ENCODE results near the gene MAPK10.
A peak's percentile ranks its signal among the peaks of the same experiment; 100 is the strongest.

The MAPK10 gene

DNA sequence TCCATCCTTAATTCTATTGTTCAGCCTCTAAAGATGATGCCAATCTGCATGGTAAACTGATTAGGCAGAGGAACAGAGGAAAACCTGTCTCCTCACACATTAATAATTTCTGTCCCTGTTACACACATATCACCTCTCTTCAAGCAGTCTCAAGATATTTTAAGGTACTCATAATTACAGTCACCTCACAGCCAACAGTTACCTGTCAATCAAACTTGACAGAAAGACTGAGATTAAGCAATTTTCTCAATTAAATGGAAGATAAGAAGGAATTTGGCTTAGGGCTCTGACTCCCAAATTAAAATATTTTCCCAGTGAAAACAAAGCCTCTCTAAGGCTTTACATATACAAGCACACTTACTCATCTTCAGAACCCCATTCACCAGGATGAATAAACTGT, 85.2 kb downstream of the MAPK10 start:
- DNase-seq (ENCODE audit: low spot score): peak; percentile 18

DNA sequence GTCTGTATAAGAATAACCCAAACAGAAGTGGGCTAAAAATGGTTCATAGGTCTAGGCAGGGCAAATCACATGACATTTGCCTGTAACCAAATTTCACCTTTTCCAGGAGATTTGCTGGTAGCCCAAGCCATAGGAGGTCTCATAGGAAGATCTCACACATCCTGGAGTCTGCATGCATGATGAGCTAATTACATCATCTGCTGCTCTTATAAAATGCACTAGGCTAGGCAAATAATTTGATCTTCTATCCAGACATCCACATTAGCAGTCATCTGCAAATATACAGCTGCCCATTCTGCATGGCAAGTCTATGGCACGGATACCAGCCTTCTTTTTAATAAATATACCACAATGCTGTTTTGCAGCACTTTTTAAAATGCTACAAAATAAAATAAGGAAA, 87.2 kb downstream of the MAPK10 start:
- no peak for DNase-seq (ENCODE audit: low spot score)

DNA sequence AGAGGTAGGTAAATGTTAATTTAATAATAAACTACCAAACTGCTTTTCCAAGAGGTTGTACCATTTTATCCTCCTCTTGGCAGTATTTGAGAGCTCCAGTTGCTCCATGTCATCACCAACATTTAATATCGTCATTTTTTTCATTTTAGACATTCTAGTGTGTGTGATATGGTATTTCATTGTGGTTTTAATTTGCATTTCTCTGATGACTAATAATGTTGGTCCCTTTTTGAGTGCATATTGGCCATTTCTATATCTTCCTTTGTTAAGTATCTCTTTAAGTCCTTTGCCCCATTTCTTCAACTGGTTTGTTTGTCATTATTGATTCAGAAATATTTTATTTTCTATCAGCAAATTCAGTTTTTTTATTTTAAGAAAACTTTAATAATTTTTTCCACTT, 88.8 kb downstream of the MAPK10 start:
- DNase-seq (ENCODE audit: low spot score): no peak

DNA sequence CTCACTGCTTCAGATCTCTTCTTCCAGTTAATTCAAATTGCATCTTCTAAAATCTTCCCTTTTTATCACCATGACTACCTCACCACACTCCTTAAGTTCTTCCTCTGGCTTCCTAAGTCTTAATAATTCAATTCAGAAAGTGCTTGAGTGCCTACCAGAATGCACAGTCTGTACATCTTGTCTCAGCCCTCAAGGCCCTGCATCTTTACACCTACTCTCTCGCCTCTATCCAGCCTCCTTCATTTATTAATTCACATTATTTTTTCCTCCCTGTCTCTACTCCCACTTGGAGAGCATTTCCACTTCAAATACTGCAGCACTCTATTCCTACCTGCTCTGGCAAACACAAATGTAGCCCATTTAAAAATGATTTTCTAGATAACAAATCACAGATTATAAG, 90.5 kb downstream of the MAPK10 start:
- DNase-seq (ENCODE audit: low spot score): peak; percentile 30

DNA sequence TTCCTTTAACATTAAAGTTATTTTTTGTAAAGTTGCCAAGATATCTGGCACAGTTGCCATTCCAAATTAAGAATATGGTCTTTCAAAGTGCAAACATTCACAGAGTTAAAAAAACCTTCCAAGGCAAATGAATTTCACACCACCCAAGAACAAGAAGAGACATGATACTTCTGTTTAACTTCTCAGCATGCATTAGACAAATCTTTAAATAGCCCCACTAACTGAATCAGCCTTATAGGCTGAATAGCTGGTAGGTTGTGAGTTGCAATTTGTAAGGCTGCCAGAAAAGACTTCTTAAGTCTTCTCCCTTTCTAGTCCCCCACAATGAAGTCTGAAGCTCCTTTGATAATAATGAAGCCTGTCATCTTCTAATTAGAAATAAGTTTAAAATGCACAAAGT, 95.6 kb downstream of the MAPK10 start:
- no peak for DNase-seq (ENCODE audit: low spot score)

DNA sequence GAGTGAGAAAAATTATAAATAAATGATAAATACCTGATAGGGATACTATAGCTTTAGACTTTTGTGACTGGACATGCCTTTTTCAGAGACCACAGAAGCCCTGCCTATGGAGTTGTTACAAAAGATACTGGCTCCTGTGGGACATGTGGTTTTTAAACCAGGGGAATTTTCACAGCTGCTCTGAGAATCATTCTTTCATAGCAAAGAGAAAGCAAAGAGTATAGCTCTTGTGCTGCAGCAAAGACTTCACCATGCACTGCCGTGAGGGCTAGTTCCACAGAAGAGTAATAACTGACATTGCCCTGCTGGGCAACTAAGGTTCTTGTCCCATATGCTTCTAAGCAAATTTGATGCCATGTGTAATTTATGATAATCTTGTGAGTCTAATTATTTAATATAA, 98.2 kb downstream of the MAPK10 start:
- no peak for DNase-seq (ENCODE audit: low spot score)

DNA sequence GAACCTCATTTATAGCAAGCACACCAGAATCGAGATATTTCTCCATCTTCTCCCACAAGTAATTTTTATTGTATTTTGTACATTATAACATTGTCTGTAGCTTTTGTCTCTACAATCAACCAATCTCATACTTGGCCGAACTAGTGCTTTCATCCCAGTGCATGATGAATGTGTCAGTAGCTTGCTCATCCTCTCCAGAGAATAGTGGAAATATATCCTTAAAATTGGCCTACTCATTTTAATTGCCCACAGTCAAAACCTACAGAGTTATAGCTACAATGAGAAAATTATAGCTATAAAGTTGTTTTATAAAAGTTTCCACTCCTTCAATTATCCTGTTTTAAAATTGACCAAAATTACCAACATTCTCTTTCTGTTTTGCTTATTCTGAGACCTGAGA, 103.8 kb downstream of the MAPK10 start:
- no peak for DNase-seq (ENCODE audit: low spot score)

DNA sequence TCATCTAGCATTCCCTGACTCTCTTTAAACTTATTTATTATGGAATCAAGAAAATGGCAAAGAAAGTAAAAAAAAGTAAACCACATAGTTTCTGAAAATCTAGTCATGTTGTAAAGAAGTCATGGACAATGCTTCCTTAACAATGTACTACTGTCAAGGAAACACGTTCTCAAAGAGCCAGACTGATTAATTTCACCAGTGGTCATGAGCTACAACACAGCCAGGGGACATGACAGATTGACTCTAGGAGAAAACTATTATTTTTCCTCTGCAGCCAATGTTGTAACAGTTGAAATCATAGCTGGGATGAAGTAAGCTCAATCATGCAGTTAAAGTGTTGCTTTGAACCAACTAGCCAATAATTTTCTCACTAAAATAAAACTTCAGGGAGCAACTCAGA, 109.2 kb downstream of the MAPK10 start:
- no peak for DNase-seq (ENCODE audit: low spot score)

DNA sequence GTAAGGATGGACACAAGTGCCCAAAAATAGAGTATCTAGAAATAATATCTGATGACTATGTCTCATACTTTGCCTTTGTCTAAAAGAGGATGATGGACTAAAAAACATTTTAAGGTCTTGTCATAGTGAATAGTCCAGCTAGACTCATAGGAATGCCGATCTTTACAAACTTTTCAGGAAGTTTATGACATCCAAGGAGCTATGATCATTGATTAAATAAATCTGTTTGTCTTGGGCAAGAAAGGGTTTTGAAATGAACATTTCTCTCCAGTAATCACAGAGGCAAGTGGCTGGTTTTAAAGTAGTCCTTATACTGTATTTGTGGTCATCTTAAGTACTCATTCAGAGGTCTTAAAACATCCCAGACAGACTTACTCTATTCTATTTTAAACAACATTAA, 109.8 kb downstream of the MAPK10 start:
- DNase-seq (ENCODE audit: low spot score): no peak

DNA sequence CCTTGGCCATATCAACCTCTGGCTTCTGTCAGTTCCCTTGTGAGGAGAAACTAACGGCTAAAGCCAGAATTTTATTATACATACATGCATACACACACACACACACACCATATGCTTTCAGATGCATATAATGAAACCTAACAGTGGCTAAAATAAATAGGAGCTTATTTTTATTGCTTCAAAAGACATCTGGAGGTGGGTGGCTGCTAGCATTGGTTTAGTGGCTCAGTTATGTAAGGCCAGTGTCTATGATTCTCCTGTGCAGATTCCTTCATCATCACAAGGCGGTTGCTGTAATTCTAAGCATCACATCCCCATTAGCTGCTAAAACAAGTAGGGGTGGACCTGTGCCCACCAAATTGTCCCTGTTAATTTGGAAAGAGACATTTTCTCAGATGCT, 110.8 kb downstream of the MAPK10 start:
- no peak for DNase-seq (ENCODE audit: low spot score)

DNA sequence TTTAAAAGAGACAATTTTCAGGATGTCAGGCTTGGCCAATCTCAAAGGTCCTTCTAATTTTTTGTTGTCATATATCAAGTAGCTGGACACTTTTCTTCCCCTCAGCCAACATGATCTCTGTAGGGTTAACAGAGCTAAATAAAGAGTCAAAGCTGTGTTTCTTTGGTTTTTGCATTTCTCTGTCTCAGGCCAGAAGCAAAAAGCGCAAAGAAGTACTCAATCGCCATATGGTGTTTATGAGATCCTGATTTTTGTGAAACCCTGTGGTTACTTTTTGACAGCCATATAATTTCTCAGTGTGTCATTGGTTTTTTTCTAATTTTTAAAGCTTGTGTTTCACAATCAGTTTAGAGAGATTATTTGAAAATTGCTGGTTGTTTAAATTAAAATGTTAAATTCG, 111.9 kb downstream of the MAPK10 start:
- DNase-seq (ENCODE audit: low spot score): no peak

DNA sequence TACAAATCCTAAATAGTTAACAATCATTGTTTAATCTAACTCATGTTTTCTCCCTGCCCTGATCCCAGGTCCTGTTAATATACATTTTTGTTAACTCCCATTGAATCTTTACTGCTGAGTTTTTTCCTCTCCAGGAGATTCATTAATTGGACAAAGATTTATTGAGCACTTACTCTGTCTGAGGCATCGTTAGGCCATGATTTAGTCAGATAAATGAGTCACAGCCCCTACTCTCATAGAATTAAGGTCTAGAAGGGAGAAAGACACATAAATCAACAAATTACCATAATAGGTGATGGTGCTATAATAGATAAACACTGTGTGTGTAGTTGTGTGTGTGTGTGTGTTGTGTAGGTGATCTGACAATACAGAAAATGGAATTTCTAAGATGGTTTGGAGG, 112.5 kb downstream of the MAPK10 start:
- DNase-seq (ENCODE audit: low spot score): no peak

DNA sequence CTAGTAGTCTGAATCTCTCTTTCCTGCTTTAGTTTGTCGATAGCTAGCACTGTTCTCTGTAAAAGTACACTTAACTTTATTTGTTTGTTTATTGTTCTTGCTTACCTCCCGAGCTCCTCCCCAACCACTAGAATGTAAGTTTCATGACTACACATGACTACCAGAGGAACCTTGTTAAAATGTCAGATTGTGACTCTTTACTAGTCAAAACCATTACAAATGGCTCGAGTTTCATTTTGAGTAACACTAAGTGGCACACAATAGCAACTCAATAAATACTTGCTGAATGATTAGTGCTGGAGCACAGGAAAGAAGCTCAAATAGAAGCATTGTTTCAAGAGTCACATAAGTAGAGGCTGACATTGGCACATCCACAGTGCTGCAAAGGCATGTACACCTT, 116.1 kb downstream of the MAPK10 start:
- DNase-seq (ENCODE audit: low spot score): no peak

DNA sequence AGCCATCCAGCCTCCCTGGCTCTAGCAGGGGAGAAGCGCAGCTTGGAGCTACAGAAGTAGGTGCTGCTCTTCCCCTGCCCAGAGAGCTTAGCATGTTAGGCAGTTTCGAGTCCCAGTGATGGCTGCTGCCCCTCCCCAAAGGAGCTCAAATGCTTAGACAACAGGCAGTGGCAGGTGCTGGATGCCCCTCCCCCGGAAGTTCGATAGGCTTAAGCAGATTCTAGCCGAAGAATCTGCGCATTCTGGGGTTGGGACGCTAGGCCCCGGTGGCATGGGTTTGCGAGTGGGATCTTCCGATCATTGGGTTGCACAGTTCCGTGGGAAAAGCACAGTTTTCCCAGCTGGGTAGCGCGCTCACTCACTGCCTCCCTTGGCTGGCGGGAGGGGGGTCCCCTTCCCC, 117.2 kb downstream of the MAPK10 start:
- no peak for DNase-seq (ENCODE audit: low spot score)

DNA sequence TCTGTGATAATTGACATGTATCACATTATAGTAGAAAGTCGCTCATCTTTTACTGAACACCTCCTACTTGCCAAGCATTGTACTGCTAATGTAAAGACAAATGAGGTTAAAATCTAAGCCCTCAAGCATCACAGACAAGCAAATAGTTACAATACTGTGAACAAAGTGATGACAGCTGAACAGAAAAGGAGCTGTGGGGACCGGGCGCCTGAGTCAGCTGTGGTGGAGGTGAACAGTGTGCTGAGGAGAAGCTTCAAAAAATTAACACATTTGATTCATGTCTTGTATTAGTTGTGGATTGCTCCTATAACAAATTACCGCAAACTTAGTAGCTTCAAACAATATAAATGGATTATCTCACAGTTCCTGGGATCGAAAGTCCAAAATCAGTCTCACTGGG, 124.3 kb downstream of the MAPK10 start:
- peak; percentile 40 for DNase-seq (ENCODE audit: low spot score)

DNA sequence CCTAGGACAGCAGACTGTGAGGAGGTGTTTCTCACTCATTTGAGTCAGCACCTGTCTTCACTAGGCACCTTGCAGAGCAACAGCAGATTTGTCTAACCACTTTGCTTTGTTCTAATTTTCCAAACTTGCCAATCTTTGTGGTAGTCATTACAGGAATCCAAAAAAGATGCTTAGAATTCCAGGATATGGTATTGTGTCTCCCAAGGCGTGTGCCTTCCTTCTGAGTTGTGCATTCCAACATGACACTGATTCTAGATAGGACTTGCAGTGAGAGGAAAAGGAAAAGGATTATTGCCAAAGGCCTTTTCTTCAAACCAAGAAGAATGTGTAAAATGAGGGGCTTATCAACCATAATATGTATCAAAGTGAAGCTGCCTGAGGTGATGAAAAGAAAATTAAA, 126.2 kb downstream of the MAPK10 start:
- no peak for DNase-seq (ENCODE audit: low spot score)

DNA sequence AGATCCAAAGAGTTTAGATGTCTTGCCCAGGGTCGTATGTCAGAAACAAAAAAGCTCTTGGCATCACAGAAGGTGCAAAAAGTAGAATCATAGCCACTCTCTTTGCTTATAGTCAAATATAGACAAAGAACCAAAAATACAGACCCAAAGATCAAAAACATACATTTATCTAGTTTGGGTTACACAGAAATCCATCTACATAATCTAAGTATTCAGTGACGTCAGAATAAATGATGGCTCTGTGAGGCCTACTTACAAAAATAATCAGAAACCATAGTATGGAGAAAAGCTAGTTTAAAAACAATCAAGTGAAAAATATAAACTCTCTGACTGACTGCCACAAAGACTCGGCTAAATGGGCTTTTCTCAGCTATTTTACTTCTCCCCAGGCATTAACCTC, 126.8 kb downstream of the MAPK10 start:
- DNase-seq (ENCODE audit: low spot score): no peak

DNA sequence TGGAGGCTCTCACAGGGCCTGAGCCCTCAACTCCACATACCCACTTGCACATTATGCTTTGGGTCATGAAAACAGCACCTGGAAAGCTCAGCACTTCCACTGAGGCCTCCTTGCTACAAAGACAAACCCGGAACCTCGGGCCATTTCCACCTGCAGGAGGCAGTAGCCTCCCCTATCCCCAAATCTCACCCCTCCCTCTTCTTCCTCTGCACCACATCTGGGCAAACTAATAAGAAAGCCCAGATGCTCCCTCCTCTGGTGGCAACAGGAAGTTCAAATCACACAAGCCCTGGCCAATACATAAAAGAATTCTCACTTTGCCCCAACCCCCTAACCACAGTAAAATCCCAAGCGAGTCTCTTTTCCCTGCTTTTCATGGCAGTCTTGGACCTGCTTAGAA, 136.4 kb downstream of the MAPK10 start:
- DNase-seq (ENCODE audit: low spot score): no peak

DNA sequence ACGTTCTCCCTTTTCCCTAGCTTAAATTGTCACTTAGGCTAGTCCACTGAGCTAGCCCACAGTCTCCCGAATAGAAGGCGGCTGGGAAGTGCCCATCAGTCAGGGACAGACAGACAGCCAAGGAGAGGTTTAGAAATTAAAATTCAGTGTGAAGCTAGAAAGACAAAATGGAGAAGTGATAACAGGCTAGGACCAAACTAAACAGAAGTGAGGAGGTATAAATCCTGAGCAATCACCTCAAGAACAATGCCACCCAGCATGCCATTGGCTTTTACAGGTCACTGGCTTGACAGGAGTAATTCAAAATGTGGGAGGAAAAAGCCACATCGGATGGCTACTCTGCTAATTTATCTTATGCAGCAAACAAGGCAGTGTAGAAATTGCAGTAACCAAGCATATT, 138.9 kb downstream of the MAPK10 start:
- DNase-seq (ENCODE audit: low spot score): no peak

DNA sequence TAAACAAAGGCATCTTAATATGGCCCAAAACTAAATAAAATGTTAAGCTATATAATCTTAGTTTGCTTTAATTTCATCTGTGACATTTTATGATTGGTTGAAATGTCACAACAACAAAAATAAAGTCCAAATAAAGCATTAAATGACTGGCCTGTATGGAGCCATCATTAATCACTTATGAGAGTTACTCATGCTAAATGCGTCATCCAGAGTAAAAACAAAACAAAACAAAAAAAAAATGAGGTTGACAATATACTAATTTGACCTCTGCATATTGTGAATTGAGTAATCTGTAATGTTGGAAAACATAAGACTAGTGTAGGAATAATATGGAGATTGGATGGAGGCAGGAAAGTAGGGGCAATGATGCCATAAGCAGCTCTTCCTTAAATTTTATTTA, 139.7 kb downstream of the MAPK10 start:
- DNase-seq (ENCODE audit: low spot score): no peak

DNA sequence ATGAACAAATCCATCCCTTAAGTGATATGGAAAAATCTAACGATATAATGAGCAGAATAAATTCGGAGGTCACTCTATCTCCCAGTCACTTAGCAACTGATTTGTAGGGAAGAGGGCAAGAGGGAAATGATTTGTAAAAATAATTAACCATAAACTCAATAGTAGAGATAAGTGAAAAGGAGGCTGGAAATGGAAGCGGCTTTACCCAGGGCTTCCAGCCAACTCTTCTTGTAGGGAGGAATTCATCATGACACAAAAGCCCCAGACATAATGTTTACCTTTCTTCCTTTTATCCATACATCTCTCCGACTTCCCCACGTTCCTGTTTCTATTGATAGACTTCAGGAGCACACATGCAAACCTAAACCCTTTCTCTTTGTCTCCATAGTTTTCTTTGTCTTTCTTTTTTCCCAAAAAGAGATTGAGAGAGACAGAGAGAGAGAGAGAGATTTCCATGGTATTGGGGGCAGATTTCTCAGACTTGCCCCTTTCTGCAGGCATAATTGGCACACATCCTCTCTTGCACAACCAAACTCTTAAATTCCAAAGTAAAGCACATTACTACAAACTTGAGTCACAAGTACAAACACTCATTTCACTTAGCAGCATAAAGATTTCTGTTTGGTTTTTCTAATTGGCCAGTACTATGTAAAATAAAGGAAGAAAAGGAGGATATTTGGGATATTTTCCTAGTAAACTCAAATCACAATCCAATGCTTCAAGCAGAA, 140.9 kb downstream of the MAPK10 start:
- DNase-seq (ENCODE audit: low spot score): no peak

DNA sequence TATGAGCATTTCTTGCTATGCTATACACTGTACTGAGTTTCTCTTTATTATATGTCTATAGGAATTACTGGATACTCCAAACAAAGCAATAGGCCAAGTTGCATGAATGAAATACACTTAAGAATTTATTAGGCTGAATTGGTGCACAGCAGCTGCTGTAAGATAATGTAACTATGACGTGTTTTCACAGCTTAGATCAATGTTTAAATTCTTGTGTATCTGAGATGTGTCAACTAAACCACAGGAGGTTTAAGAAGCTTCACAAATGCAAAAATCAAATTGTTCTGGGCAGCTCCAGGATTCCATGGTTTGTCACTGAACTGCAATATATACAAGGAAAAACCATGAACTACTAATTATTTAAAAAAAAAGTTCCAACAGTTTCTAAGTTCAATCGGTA, 156.7 kb downstream of the MAPK10 start:
- no peak for DNase-seq (ENCODE audit: low spot score)

DNA sequence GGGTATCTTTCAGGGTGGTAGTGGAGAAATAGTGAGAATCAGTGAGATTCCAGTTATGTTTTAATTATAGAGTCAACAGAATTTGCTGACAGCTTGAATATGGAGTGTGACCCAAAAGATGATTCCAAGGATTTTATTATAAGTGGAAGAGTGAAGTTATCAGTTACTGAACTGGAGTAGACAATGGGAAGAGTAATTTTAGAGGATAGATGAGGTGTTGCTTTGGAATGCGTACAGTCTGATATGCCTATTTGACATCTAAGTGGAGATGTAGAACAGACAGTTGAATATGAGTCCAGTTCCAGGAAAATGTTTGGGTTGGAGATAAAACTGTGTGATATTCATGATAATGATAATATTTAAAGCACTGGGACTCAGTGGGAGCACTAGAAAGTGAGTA, 174.2 kb downstream of the MAPK10 start:
- no peak for DNase-seq (ENCODE audit: low spot score)

DNA sequence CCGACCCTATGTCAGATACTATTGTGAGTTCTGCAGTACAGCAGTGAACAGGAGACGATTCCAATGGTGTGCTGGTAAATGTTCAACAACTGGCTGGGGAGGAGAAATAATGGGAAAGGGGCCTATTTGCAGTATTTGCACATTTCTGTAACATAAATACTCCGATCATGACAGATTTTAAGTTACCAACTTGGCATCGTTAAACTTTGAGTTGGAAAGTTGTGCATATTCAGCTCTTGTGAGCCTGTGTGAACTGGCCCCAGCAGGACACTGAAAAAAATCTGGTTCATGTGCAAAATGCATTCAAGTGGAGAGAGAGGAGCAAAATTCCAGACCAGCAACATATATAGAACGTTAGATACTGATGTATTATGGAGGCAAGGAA, 175.0 kb downstream of the MAPK10 start:
- DNase-seq (ENCODE audit: low spot score): no peak

All from putamen (tissue), 1 donor.